Transverse colon (tissue), 3 donors: ENCODE results near the gene CNST.

Experiments used
- EP300 ChIP-seq: sonication (generic); formaldehyde crosslinking; IDR thresholded peaks from one replicate; pipeline ENCODE4 v1.6.1; 2017; ENCODE audit warnings: antibody characterized with exemption, low read depth
- POLR2A ChIP-seq: fragments of 450-650 bp; IDR thresholded peaks from one replicate; pipeline ENCODE4 v1.6.1; 2016; ENCODE audit warnings: antibody characterized with exemption, mild to moderate bottlenecking, moderate library complexity
- TF ChIP-seq, protein P1 (sequence below), 5 experiments: fragments of 200-600 bp in 3 of 5; fragments of 450-650 bp in 2 of 5; sonication (generic) in 3 of 5; IDR thresholded peaks; 1 replicate in 2 of 5; 2 replicates in 3 of 5; pipeline ENCODE4 v1.5.1; 2016 to 2017; ENCODE audit warnings: antibody characterized with exemption in 5 of 5, inconsistent platforms in 3 of 5, mild to moderate bottlenecking in 2 of 5, moderate library complexity in 1 of 5

DNA sequence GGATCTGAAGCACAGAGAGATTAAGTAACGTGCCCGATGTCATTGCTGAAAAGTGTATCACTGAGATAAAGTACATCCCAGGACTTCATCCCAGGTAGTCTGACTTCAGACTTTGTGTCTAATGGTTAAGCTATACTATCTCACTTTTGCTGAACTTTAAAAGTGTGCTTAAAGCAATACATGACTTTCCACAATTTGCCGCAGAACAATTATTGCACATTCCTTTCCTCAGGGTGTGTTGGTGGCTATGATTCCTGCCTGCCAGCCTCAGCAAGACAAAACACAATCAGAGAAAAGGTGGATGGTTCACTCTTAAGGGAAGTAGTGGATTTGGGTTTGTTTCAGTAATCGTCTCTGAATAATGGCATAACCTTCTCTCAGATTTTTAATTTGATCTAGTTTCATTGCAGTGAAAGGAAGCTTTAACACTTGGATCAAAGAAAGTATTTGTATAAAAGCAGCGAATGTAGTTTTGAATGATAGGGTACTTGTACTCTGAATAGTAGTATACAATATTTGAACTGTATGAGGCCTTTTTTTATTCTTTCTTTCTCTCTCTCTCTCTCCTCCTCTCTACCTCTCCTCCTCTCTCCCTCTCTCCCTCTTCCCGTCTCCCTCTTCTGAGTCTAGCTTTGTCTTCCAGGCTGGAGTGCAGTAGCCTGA lies 47.0 kb downstream of the CNST start:
- TF ChIP-seq, protein P1, sequence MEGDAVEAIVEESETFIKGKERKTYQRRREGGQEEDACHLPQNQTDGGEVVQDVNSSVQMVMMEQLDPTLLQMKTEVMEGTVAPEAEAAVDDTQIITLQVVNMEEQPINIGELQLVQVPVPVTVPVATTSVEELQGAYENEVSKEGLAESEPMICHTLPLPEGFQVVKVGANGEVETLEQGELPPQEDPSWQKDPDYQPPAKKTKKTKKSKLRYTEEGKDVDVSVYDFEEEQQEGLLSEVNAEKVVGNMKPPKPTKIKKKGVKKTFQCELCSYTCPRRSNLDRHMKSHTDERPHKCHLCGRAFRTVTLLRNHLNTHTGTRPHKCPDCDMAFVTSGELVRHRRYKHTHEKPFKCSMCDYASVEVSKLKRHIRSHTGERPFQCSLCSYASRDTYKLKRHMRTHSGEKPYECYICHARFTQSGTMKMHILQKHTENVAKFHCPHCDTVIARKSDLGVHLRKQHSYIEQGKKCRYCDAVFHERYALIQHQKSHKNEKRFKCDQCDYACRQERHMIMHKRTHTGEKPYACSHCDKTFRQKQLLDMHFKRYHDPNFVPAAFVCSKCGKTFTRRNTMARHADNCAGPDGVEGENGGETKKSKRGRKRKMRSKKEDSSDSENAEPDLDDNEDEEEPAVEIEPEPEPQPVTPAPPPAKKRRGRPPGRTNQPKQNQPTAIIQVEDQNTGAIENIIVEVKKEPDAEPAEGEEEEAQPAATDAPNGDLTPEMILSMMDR (IDR thresholded peaks at IDR 0.05) = no peak
- TF ChIP-seq POLR2A = no peak
- TF ChIP-seq EP300 = no peak
